T-helper 9 cell (primary cell): Measurements from ENCODE around the gene CCDC33.

Experiments
- DNase-seq: peaks from one replicate; pipeline ENCODE4 v3.0.0-alpha.2; 2020

Gene CCDC33

DNA sequence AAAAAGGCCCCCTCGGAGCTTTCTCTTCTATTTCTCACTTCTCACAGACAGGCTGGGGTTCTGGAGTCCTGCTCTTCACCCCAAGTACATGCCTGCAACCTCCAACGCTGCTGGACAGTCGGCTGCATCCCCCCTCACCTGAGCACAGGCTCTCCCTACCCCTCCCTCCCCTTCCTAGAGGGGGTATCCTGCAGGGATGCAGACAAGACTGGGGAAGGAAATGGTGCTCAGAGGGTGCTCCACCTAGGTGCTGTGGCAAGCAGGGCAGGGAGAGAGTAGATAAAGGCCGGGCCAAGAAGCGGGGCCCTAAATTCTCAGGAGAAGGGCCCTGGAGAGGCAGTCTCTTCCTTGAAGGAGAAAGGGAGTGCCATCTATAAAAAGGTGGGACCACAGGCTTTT, 26.6 kb upstream of the CCDC33 start:
- DNase-seq, result no peak

DNA sequence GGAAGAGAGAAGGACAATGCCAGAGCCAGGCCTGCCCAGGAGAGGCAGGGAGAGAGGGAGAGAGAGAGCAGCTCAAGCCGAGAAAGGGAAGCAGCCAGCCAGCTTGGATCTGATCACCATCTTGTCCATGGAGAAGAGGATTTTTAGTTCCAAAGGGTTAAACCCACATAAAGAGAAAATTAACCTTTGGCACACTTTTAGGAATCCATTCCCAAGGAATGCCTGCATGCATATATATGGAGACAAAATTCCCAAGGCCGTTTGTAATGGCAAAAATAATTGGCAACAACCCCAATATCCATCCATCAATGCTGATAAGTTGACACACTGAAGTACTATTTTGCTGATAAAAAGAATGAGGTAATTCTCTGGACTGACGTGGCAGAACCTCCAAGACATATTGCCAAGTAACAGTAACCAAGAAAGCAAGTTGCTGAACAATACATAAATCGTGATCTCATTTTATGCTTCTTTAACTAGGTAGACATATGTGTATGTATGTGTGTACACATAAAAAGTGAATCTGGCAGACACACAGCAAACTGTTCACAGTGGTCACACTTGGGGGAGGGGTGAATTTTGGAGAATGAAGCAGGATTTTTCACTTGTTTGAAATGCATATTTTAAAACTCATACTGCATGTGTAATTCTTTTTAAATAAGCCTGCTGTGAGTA, 26.0 kb upstream of the CCDC33 start:
- no peak for DNase-seq

DNA sequence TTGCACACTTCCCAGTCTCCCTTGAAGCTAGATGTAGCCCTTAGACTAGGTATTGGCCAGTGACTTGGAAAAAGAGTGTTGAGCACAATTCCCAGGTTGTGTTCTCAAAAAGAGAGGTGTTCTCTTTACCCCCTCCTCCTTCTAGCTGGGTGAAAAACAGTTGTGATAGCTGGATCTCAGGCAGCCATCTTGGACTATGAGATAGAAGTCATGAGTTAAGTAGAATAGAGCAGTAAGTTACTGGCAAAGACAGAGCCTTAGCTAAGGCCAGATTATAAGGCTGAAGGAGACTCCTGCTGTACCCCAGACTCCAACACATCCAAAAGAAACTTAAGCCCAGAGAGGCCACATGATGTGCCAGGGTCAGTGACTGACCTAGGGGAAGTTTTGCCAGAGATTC, 25.4 kb upstream of the CCDC33 start:
- DNase-seq, result no peak

DNA sequence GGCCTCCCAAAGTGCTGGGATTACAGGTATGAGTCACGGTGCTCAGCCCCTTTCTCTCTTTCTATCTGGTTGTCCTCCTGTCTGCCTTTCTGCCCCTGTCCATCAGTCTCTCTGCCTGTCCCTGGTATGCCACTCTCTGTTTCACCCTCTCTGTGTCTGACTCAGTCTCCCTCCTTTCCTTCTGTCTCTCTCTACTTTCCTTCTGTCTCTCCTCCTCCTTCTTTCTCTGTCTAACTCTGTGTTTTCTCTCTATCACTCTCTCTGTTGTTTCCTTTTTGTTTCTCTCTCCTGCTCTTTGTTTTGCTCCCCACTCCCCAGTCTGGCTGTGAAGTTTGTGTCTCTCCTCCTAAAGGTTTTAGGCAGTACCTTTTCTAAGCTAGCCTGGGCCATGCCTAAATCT, 24.5 kb upstream of the CCDC33 start:
- DNase-seq, result no peak

DNA sequence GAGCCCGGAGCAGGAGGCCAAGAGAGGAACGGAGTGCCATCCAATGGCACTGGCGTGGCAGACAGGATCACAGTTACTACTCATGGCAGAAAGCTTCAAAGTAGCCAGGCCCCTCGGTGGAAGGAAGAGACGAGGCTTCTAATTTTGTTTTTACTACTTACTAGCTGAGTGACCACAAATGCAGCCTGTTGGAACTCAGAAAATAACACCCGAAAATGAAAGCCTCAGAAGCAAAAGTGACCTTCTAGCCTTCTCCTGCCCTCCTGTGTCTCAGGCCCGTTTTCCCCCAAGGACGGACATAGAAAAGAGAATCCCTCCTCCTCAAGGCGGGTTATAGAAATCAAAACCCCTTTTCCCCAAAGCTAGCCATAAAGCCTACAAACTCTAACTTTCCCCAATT, 23.6 kb upstream of the CCDC33 start:
- DNase-seq, result no peak

DNA sequence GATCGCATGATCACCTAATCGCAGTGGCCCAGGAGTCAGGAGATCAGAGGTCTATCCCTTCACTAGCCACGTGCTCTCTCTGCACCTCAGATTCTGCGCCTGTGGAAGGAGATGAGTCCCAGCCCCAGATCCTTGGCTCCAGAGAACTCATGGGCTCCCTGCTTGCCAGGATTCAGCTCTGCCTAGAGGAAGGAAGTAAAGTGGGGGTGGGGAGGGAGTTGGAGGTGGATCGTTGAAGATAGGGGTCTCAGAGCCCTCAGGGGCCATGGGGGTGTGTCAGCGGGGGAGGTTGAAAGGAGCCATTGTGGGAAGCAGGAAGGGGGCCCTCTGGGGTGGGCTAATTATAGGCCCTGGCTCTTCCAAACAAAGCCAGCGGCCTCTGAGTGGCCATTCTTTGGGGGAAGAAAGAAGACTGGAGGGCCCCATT, 22.3 kb upstream of the CCDC33 start:
- no peak for DNase-seq

DNA sequence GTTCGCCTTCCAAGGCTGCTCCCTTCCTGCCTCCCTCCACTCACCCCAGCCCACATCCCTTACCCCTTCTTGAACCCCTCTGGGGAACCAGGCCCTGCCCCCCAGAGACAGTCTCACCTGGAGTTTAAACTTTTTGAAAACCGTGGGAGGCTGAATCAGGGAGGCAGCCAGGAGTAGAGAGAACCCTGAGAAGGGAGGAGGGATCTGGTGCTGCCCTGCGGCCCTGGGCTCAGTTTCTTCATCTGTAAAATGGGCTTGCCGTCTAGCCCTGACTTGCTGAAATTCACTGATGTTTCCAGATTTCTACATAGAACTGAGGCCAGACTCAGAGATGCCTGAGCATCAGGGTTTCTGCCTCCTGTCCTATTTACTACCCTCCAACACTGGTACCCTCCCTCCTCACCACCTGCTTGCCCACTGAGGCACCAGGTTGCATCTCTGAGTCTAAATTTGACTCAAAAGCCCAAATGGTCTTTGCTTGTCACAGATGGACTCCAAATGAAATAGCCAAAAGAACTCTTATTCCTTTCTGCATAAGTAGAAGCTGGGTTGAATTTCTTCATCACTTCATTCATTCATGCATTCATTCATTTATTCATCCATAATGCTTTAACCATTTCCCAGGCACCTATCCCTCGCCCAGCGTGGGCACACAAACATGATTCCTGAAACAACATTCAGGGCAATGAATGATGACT, 21.7 kb upstream of the CCDC33 start:
- no peak for DNase-seq

DNA sequence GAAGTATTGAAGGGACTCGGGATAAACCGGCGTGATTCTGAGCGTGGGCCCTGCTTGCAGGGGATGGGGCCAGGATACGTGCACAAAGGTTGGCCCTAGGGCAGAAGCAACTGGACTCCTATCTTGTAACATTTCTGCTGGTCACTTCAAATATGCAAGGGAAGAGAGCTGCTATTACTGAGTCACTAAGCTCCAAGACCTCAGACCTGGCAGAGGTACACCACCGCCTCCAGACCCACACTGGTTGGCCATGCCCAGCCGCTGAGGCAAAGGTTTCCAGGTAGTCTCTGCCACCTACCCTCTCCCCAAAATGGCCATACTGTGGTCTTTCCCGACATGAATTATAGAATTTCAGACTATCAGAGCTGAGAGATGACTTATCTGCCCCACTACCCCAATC, 20.2 kb upstream of the CCDC33 start:
- DNase-seq, result no peak

DNA sequence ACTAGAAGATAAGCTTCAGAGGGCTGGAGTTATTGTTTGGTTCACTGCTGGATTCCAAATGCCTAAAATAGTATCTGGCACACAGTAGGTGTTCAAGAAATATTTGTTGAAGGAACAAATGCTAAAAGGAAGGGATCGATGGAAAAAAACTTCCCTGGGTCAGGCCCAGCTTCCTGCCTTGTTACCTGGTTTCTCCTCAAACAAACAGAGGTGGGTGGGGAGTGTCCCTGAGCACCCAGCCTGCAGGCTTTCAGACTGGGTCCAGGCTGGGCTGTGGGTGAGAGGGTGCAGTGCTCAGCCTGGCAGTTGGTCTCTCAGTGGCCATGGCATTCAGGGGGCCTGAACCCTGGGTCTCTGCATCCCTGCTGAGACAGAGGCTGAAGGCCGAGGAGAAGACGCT, 19.2 kb upstream of the CCDC33 start:
- no peak for DNase-seq

DNA sequence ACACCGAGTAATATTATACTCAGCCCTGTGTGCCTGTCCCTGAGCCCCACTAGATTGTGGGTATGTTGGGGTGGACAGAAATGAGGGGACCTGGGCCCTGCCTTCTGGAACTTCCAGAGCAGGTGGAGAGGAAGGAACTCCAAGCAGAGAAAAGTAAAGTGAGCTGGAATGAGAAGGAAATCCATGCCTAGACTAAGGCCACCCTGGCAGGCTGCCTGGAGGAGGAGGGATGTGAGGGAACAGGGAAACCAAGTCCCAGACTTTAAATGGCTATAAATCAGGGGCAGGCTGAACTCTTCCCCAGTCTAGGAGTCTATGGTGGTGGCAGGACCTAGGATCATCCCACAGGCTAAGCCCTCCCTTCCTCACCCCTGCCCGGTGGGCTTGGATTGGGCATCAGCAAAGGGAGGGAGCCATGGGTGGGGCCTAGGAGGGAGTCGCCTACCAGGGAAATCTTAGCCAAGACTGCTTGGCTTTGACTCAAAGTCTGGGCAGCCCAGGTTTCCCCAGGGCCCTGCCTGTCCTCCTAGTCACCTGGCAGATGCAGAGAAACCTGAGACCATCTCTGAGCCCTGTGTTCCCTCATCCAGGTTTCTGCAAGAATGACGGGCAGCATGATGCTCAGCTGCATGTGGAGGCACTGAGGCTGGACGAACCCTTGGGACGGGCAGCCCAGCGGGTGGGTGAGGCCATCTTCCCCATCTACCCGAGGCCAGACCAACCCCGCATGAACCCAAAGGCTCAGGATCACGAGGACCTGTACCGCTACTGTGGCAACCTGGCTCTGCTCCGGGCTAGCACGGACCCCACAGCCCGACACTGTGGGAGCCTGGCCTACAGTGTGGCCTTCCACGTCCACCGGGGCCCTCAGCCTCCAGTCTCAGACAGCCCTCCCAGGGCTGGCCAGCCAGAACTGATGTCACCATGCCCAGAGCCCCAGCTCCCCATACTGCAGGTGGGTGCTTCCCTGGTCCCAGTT, 17.9 kb upstream of the CCDC33 start:
- no peak for DNase-seq

DNA sequence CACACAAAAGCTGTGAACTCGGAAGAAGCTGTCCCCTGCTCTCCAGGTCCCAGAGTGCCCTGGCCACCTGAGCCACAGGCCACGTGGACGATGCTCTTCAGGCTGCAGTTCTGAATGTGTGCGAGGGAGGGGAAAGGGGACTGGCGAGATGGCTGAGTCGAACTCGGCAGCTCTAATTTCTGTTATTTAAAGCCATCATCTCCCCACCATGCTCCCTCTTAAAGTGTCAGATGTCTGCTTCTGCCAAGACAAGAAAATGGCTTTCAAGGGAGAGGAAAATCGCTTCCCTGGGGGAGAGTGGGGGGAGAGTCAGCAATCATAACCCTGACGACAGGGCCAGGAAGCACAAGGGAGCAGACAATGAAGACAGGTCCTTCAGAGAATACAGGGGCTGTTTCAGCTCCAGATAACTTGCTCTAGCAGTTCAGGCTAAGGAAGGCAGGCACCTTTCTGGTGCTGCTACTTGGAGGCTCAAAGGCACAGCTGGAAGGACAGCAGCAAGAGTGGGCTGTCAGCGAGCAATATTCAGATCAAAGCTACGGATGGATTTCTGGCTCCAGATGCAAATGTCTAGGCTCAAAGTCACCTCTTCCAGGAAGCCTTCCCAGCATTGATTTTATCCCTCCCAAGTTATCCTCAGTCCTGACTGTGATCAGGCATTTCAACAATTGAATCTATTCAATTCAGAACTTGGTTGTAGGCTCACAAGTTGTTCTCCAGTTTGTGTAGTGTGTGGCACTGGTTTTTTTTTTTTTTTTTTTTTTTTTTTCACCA, 15.5 kb upstream of the CCDC33 start:
- DNase-seq, result no peak

DNA sequence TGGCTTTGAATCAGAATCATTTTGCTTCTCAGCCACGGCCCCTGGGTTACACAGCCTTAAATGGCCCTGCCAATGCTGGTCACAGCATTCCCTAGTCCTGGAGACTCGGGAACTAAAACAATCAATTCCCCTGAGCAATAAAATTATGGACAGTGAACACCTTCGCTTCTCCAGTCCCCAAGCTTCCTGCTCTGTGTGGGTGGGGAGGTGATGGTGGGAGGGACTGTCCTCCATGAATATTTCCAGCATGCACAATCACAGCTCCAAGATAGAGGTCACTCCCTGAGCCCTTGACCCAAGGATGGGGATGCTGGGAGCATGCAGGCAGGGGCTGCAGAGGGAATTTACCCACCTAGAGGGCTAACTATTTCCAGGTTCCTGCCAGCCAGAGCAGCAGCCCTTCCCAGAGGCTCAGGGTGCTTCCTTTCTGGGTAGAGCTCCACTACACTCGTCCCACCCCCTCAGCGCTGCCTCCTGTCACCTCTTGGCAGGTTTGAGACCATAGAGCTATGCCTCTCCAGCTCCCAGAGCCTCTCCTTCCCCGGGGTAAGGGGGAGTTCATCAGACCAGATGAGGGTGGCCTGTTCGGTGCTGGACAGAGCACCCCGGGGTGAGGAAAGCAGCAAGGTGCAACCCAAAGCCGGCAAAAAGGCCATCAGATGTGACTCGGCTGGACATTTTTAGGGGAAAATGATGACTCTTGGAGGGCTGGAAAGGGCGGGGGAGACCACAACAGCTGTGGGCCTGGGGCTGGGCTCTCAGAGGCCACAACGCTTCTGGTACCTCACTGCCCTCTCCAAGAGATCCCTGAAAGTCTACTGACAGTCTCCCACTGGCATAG, 14.5 kb upstream of the CCDC33 start:
- no peak for DNase-seq

DNA sequence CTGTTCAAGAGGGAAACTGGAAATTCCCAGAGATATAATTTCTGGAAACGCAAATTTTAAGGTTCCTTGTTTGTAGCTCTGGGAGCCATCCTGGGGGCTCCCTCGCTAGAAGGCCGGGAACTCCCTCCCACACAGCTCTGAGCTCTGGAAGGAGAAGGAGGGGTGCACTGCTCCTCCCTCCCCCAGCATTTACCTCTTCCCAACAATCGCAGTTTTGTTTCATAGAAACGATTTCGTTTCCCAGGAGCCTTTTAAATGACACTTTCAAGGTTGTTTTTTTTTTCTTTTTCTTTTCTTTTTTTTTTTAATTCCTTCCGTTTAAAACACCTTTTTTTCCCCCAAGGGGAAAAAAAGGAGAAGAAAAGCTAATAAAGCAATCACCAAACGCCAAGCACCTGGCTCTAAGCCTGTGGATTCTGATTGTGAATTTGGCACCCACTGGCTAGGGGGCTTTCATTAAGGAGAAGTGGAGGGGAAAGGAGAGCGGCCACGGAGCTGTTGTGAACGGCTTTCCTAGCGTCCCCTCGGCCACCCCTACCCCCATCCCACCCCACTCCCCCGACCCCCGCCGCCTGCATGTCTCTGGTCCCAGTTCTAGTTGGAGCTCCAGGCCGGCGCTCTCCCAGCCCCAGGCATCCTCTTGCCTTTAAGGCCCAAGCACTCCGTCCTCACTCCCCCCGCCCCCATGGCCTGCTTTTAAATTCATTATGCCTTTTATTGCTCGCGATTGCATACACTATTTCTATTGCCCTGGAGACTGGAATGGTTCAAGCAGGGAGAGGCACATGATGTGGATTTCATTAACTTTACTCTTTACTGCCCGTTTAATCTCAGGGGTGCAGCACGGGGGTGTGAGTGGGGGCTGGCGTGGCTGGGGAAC, 13.6 kb upstream of the CCDC33 start:
- no peak for DNase-seq

DNA sequence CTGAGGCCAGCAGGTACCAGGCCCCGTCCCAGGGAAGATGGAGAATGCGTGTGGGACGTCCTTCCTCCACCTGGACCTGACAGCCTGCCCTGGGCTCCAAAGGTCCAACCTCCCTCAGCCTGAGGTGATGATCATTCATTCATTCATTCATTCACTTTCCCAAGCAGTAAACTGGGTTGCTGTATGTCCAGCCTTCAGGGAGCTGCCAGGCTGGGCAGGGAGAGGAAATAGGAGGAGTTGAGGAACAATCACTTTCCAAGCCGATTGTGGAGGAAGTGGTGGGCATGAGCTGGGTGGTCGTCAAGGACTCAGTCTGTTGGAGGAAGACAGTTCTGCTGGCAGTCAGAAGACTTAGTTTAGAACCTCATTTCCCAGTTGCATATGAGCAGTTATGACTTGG, 10.2 kb upstream of the CCDC33 start:
- DNase-seq, result no peak

DNA sequence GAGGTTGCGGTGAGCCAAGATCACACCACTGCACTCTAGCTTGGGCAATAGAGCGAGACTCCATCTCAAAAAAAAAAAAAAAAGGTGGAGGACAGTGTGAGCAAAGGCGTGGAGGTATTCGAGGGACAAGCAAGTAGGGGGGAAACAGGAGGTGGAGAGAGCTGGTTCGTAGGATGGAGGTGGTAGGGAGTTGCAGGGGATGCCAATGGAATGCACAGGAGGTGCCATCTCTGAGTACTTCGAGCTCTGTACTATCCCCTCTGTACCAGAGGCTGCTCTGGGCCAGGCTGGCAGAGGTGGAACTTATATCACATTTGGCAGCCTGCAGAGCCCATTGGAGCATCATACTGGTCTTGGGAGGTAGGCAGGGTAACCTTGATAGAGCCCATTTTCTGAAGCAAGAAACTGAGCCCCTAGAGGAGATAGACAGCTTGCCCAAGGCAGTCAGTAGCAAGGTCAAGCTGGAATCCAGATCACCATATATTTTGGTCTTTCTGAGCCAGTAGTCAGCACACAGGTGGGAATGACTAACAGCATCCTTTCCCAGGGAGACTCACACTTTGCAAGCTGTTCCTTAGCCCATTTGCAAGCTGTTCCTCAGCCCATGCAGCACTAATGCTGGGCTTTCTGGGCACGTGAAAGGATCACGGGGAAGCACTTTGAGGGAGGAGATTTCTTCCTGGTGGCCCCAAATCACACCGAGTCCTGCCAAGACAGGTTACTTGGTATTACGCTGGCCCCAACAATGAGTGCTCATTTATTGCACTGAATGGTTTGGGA, 9.2 kb upstream of the CCDC33 start:
- no peak for DNase-seq

DNA sequence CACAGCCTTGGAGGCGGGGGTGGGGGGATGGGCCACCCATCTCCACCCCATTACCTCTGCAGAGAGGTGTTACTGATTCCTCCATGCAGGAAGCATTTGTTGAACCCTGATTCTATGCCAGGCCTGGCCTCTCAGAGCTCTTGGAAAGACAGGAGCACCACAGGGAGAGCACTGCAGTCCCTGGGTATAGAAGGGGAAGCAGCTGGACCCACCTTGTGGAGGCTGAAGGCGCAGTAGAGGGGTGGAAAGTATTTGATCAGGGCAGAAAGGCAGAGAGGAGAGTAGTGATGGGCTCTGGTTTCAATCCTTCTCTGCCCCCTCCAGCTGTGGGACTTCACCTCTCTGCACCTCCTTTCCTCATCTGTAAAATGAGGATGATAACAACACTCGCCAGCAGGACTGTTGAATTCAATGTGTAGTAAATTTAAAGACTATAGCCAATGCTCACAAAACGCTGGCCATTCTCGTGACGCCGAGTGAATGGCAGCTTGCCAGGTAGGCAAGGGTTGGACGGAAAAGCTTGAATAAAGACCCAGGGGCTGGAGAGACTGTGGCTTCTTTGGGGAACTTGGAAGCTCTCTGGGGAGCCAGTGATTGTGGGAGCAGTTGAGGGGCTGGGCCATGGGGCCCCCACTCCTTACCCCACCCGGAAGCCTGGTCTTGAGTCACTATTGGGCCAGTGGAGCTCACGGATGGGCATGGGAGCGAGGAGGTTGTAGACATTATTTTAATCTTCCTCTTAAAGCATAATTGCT, 8.0 kb upstream of the CCDC33 start:
- DNase-seq, result no peak

DNA sequence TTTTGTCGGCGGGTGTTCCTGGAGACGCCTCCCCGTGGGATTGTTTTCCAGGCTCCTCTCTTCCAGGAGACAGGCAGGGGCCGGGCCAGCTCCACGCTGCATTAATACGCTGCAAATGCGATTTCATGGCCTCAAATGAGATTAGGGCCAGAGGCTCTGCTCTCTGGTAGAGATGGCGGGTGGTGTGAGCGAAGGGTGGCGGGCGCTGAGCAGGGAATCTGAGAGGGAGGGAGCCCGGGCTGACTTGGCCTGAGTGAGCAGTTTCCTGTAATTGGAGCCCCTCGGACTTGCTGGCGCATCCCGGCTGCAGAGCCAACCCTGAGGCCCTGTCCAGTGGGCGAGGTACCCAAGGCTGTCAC, 7.4 kb upstream of the CCDC33 start:
- no peak for DNase-seq

DNA sequence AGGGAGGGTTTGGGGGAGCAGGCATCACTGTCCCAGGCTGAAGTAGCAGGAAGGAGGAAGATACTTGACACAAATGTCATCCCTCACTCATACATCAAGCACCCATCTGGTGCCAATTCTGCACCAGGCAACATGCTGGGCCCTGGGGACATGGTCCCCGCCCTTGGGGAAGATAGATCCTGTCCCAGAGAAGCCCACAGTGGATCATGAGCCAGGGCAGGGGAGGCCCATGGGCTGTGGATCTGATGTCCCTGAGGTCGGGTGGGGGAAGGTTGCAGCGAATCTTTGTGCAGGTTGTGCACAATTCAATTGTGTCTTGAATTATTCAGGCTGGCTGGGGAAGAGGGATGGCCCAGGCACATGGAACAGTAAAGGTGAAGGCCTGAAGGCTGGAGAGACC, 6.4 kb upstream of the CCDC33 start:
- DNase-seq, result no peak

DNA sequence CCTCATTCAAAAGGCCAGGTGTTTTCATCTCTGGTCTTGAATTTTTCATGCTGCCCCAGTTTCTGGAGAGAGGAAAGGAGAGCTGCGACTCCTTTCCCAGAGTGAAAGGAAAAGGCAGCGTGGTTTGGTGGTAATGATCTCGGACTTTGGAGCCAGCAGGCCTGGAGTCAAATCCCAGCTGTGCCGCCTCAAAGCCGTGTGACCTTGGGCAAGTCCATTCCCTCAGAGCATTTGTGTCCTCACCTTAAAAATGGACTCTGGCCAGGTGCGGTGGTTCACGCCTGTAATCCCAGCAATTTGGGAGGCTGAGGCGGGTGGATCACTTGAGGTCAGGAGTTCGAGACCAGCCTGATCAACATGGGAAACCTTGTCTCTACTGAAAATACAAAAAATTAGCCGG, 4.7 kb upstream of the CCDC33 start:
- no peak for DNase-seq
